ENCODE measurements around the gene CCDC12.

Gene CCDC12

GRCh38 chr3:46873521-46873920 lies 103.0 kb downstream of the CCDC12 start:
- no peak for DNase-seq
- TF ChIP-seq EZH2 (IDR thresholded peaks at IDR 0.05; ENCODE audit: borderline replicate concordance, low read depth, low read length, severe bottlenecking) (no peak), CTCF (IDR thresholded peaks at IDR 0.05; ENCODE audit: borderline replicate concordance, extremely low read depth, low read length, poor library complexity, severe bottlenecking) (no peak)
- H3K27ac ChIP-seq (ENCODE audit: low read length): no peak overlapping the region
- no peak overlapping the region for H3K9ac ChIP-seq (ENCODE audit: low read depth, low read length)
- H3K4me1 ChIP-seq (ENCODE audit: insufficient read depth, low read length): no peaks in the 10 kb centered on the region
- no peaks in the 10 kb centered on the region for H3K27me3 ChIP-seq (ENCODE audit: insufficient read depth, low read length, poor library complexity)
- H3K4me2 ChIP-seq (ENCODE audit: insufficient read depth, low read length): no peak overlapping the region
- no peak for ATAC-seq (ENCODE audit: insufficient read depth, low read depth)
- H3K36me3 ChIP-seq (ENCODE audit: insufficient read depth, low read length): no peaks in the 10 kb centered on the region
- no peaks in the 10 kb centered on the region for H3K9me3 ChIP-seq (ENCODE audit: insufficient read depth, low read length, severe bottlenecking)
- H3K4me3 ChIP-seq (ENCODE audit: low read depth in 1 of 2, low read length in 2 of 2): no peak overlapping the region
- no peaks in the 10 kb centered on the region for H3K79me2 ChIP-seq (ENCODE audit: insufficient read depth, low read length)
- no peaks in the 10 kb centered on the region; the same call in 1 of the 2 replicates for H4K20me1 ChIP-seq (ENCODE audit: insufficient read depth, low read length)
- no peak overlapping the region for H2AFZ ChIP-seq (ENCODE audit: low read depth, low read length)

All from DND-41 (cell line).